ENCODE data around the gene ITPKB. TPM values are rescaled to one million over a fixed set of nuclear protein-coding genes. Genes with fewer than 3 reads are reported as not detected.
"Not testable (repeated sequence)": the region's sequence is repeated elsewhere in the genome, so short reads cannot be mapped to it uniquely, and the experiment has no call there.

The ITPKB gene
- total RNA-seq, 2 experiments from 2014 or later: 47.0 to 47.4 TPM

DNA sequence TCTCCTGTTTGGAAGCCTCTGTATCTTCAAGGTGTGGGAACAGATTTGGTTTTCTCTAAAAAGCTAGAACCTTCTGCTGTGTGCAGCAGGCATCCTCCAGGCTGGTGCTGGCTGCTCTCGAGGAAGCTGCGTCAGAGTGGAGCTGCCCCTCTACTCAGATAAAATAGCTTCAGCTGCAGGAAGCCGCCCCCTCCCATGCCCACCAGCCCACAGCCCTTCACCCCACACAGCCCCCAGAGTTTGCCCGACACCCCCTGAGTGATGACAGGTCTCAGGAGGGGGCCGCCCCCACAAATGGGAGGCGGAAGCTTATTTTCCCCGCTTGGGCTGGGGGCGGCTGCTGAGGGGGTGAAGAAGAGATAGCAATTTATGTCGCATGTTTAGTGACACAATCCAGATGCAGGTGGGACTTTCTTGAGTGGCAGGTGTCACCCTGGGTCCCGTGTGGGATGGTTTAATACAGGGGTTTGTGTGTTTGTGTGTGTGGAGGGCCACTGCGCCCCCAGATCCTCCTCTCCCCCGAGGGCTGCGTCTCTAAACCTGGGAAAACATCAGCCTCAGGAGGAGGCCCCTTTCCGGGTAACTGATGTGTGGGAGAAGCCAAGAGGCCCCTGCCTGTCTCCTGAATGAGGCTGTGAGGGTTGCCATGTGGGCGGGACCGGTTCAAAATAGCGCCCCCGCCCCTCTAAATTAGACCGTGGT is 135.1 kb downstream of the ITPKB start:
- Mint-ChIP-seq H3K27ac (no peak overlapping the region), H3K4me3 (no peak overlapping the region), H3K4me1 (ENCODE audit: low read depth) (no peaks in the 10 kb centered on the region), H3K9me3 (ENCODE audit: insufficient read depth) (no peaks in the 10 kb centered on the region), H3K36me3 (ENCODE audit: low read depth) (no peaks in the 10 kb centered on the region), H3K27me3 (ENCODE audit: low read depth) (peaks cover 2% of the 10 kb centered on the region)
- ATAC-seq (no peak), DNase-seq (no peak)
- POLR2A ChIA-PET: interaction anchor here (0.7 kb wide), 1 partner anchor 34 kb away, joined by 3 read pairs; no protein-coding TSS in a partner anchor
- CTCF ChIA-PET: interaction anchor here (1.1 kb wide), 1 partner anchor 57 kb away, joined by 3 read pairs; no protein-coding TSS in a partner anchor

GRCh38 chr1:226603022-226603857 is 135.8 kb downstream of the ITPKB start:
- ChIA-PET POLR2A (interaction anchor here (0.7 kb wide), 1 partner anchor 35 kb away, joined by 3 read pairs; no protein-coding TSS in a partner anchor), CTCF (interaction anchor here (0.9 to 1.1 kb wide), 2 partner anchors 9 to 56 kb away, joined by 3 read pairs; no protein-coding TSS in a partner anchor)
- H3K27ac Mint-ChIP-seq: no peak overlapping the region

GRCh38 chr1:226602186-226603021 is 136.7 kb downstream of the ITPKB start:
- ChIA-PET POLR2A (no interaction called here), CTCF (interaction anchor here (0.9 kb wide), 1 partner anchor 9 kb away, joined by 3 read pairs; no protein-coding TSS in a partner anchor)
- ATAC-seq: no peak
- Mint-ChIP-seq H3K9me3 (ENCODE audit: insufficient read depth) (no peaks in the 10 kb centered on the region), H3K27ac (no peak overlapping the region), H3K27me3 (ENCODE audit: low read depth) (peaks cover 6% of the 10 kb centered on the region), H3K4me3 (no peak overlapping the region), H3K4me1 (ENCODE audit: low read depth) (no peaks in the 10 kb centered on the region), H3K36me3 (ENCODE audit: low read depth) (no peaks in the 10 kb centered on the region)
- no peak for DNase-seq

More at GRCh38 chr1:226603022-226603857, 135.8 kb downstream of the ITPKB start:
- Mint-ChIP-seq H3K9me3 (ENCODE audit: insufficient read depth) (no peaks in the 10 kb centered on the region), H3K4me1 (ENCODE audit: low read depth) (no peaks in the 10 kb centered on the region), H3K27me3 (ENCODE audit: low read depth) (peaks cover 6% of the 10 kb centered on the region), H3K4me3 (no peak overlapping the region), H3K36me3 (ENCODE audit: low read depth) (no peaks in the 10 kb centered on the region)
- DNase-seq (no peak), ATAC-seq (no peak)

- no peak for DNase-seq
- ChIA-PET CTCF (no interaction called here), POLR2A (no interaction called here)
- Mint-ChIP-seq H3K36me3 (ENCODE audit: low read depth) (no peaks in the 10 kb centered on the region), H3K4me1 (ENCODE audit: low read depth) (no peaks in the 10 kb centered on the region), H3K27me3 (ENCODE audit: low read depth) (peaks cover 6% of the 10 kb centered on the region), H3K9me3 (ENCODE audit: insufficient read depth) (no peaks in the 10 kb centered on the region), H3K27ac (no peak overlapping the region), H3K4me3 (no peak overlapping the region)
- no peak for ATAC-seq
These were observed 137.6 kb downstream of the ITPKB start for GRCh38 chr1:226601456-226601855.

DNA sequence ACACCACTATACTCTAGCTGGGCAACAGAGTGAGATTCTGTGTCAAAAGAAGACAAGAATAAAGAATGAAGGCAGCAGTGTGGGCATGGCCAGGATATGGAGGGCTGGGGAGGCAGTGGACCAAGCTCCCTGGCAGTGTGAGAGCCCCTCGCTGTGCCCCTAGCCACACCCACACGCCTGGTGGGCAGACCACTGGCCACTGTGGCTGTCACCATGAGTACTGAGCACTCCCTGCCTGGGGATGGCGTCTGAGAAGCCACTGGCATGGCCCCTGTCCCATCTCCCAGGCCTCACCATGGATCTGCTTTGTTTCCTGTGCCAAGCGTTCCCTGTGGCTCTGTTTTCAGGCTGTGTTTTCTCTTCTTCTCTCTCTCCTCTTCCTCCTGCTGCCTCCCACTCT is 138.8 kb downstream of the ITPKB start:
- DNase-seq (no peak), ATAC-seq (no peak)
- Mint-ChIP-seq H3K27me3 (ENCODE audit: low read depth) (peaks cover 6% of the 10 kb centered on the region), H3K9me3 (ENCODE audit: insufficient read depth) (no peaks in the 10 kb centered on the region), H3K27ac (no peak overlapping the region), H3K4me1 (ENCODE audit: low read depth) (no peaks in the 10 kb centered on the region), H3K4me3 (no peak overlapping the region), H3K36me3 (ENCODE audit: low read depth) (no peaks in the 10 kb centered on the region)
- ChIA-PET POLR2A (no interaction called here), CTCF (interaction anchor here (1.4 kb wide), 1 partner anchor 9 kb away, joined by 3 read pairs; no protein-coding TSS in a partner anchor)

DNA sequence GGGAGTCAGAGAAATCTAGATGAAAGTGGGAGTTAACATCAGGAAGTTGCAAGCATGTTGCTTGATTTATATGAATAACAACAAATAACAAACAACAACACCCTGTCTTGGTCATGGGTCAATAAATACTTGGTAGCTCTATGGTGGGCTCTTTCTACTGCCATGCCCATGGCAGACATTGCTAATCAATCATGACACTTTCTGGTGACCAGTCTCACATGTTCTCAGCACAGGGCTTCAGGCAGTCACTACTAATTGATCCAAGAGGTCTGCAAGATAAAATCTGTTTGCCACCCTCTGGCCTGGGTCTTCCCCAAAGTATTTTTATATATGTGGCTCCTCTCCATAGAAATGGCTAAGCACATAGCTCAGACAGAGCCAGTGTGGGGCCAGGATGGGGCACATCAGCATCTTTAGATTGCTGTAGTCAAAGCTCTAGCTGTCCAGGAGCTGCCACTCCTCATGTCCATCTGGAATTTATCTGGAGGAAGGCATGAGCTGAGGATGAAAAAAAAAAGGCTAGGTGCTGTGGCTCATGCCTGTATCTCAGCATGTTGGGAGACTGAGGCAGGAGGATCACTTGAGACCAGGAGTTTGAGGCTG is 139.3 kb downstream of the ITPKB start:
- CTCF ChIA-PET: interaction anchor here (1.4 kb wide), 1 partner anchor 10 kb away, joined by 3 read pairs; no protein-coding TSS in a partner anchor
- Mint-ChIP-seq H3K27me3 (ENCODE audit: low read depth) (peaks cover 6% of the 10 kb centered on the region), H3K4me1 (ENCODE audit: low read depth) (no peaks in the 10 kb centered on the region), H3K4me3 (no peak overlapping the region), H3K9me3 (ENCODE audit: insufficient read depth) (no peaks in the 10 kb centered on the region), H3K27ac (no peak overlapping the region), H3K36me3 (ENCODE audit: low read depth) (no peaks in the 10 kb centered on the region)
- DNase-seq (no peak), ATAC-seq (no peak)
- POLR2A ChIA-PET: no interaction called here

- H3K4me3 Mint-ChIP-seq; POLR2A ChIA-PET; H3K4me1 Mint-ChIP-seq (ENCODE audit: low read depth); DNase-seq; ATAC-seq; H3K9me3 Mint-ChIP-seq (ENCODE audit: insufficient read depth); H3K36me3 Mint-ChIP-seq (ENCODE audit: low read depth); H3K27me3 Mint-ChIP-seq (ENCODE audit: low read depth); H3K27ac Mint-ChIP-seq; CTCF ChIA-PET: not testable (repeated sequence)
These were observed 140.1 kb downstream of the ITPKB start for GRCh38 chr1:226598955-226599354.

DNA sequence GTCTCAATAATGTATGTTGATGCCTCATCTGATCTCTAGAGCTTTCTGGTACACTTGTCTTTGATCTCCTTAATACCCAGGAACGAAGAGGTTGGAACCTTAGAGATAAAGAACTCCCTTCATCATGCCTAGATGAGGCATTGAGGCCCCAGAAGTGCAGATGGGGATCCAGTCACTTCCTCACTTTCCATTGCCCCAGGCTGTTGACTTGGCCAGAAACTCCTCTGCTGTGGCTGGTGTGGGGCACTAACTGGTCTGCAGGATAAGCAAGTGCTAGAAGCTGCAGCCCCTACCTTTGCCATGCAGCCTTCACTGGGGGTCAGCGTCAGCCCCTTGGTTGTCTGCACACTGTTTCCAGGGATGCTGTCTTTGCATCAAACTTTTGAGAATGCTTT is 140.6 kb downstream of the ITPKB start:
- peaks cover 6% of the 10 kb centered on the region for H3K27me3 Mint-ChIP-seq (ENCODE audit: low read depth)
- ChIA-PET CTCF (no interaction called here), POLR2A (no interaction called here)
- no peak overlapping the region for H3K27ac Mint-ChIP-seq
- H3K36me3 Mint-ChIP-seq (ENCODE audit: low read depth): no peaks in the 10 kb centered on the region
- no peaks in the 10 kb centered on the region for H3K9me3 Mint-ChIP-seq (ENCODE audit: insufficient read depth)
- H3K4me3 Mint-ChIP-seq: no peak overlapping the region
- ATAC-seq: no peak
- no peaks in the 10 kb centered on the region for H3K4me1 Mint-ChIP-seq (ENCODE audit: low read depth)
- no peak for DNase-seq

GRCh38 chr1:226597616-226598454 is 141.2 kb downstream of the ITPKB start:
- ChIA-PET CTCF (interaction anchor here (1.0 kb wide), 2 partner anchors 48 to 190 kb away, joined by 3 read pairs; partner anchors contain the start of gene PARP1), POLR2A (no interaction called here)
- H3K27me3 Mint-ChIP-seq (ENCODE audit: low read depth): peaks cover 9% of the 10 kb centered on the region
- no peaks in the 10 kb centered on the region for H3K9me3 Mint-ChIP-seq (ENCODE audit: insufficient read depth)
- no peaks in the 10 kb centered on the region for H3K4me1 Mint-ChIP-seq (ENCODE audit: low read depth)
- DNase-seq (no peak), ATAC-seq (no peak)
- H3K36me3 Mint-ChIP-seq (ENCODE audit: low read depth): no peaks in the 10 kb centered on the region
- no peak overlapping the region for H3K27ac Mint-ChIP-seq
- H3K4me3 Mint-ChIP-seq: no peak overlapping the region

DNA sequence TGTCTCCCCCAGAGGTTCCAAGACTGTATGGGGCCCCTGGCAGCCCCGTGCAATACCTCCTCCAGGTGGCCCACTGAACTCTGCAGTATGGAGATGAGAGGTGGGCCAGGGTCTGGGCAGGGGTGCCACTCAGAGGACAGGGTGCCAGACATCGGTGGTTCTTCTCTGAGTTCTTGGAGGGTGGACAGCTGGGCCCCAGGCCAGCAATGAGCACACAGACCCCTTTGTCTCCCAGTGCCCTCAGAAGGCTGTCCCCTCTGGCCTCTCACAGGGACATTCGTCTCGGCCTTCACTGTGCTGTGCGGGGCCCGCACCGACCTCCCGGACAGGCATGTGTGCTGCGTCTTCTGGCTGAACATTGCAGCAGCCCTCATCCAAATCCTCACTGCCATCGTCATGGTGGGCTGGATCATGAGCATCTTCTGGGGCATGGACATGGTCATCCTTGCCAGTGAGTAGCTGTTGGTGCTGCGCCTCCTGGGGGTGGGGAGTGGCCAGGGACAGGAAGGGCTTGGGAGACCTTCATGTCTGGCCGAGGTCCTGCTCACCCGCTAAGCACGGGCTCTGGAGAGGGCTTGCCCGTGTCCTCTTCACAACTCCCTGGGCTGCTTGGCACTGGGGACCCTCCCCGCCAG is 142.4 kb downstream of the ITPKB start:
- H3K4me1 Mint-ChIP-seq (ENCODE audit: low read depth): no peaks in the 10 kb centered on the region
- DNase-seq: no peak
- no peak overlapping the region for H3K27ac Mint-ChIP-seq
- no peaks in the 10 kb centered on the region for H3K36me3 Mint-ChIP-seq (ENCODE audit: low read depth)
- CTCF ChIA-PET: interaction anchor here (1.0 kb wide), 2 partner anchors 47 to 189 kb away, joined by 3 read pairs; partner anchors contain the start of gene PARP1
- peaks cover 9% of the 10 kb centered on the region for H3K27me3 Mint-ChIP-seq (ENCODE audit: low read depth)
- no peak overlapping the region for H3K4me3 Mint-ChIP-seq
- POLR2A ChIA-PET: interaction anchor here (0.6 kb wide), 1 partner anchor 9 kb away, joined by 3 read pairs; no protein-coding TSS in a partner anchor
- H3K9me3 Mint-ChIP-seq (ENCODE audit: insufficient read depth): no peaks in the 10 kb centered on the region
- ATAC-seq: no peak
